Suprapubic skin (tissue), 4 donors: ENCODE measurements around the gene ZNF526. TPM values are rescaled to one million over a fixed set of nuclear protein-coding genes. Genes with fewer than 3 reads are reported as not detected.

Experiments used
- DNase-seq, 2 donors: peaks; one replicate each; pipeline ENCODE4 v3.0.0-alpha.2; 2019; ENCODE audit warnings: low spot score in 2 of 2
- H3K27ac ChIP-seq: fragments of 200-600 bp; sonication (generic); one replicate; pipeline ENCODE4 v1.5.1; 2019
- H3K27me3 ChIP-seq: fragments of 200-600 bp; sonication (generic); one replicate; pipeline ENCODE4 v1.5.1; 2019
- H3K36me3 ChIP-seq: fragments of 200-600 bp; sonication (generic); one replicate; pipeline ENCODE4 v1.5.1; 2019
- H3K4me1 ChIP-seq: fragments of 200-600 bp; sonication (generic); one replicate; pipeline ENCODE4 v1.5.1; 2019
- H3K4me3 ChIP-seq: fragments of 200-600 bp; sonication (generic); one replicate; pipeline ENCODE4 v1.5.1; 2019; ENCODE audit warnings: mild to moderate bottlenecking
- H3K9me3 ChIP-seq: fragments of 200-600 bp; sonication (generic); one replicate; pipeline ENCODE4 v1.5.1; 2019
- EP300 ChIP-seq: sonication (generic); formaldehyde crosslinking; IDR thresholded peaks from one replicate; pipeline ENCODE4 v1.6.1; 2017; ENCODE audit warnings: antibody characterized with exemption
- POLR2A ChIP-seq, 2 donors: fragments of 450-650 bp; IDR thresholded peaks; one replicate each; pipeline ENCODE4 v1.6.1; 2017; ENCODE audit warnings: antibody characterized with exemption in 2 of 2, mild to moderate bottlenecking in 2 of 2, moderate library complexity in 2 of 2
- POLR2AphosphoS5 ChIP-seq, 3 donors: sonication (generic); formaldehyde crosslinking; IDR thresholded peaks; one replicate each; pipeline ENCODE4 v1.6.1; 2017; ENCODE audit warnings: antibody characterized with exemption in 3 of 3
- WGBS: methylation state at CpG from one replicate; pipeline ENCODE4 v1.1.5; 2018; 5-methylcytosine and 5-hydroxymethylcytosine counted together
- total RNA-seq, 4 donors: library from RNA; depleted of rRNA; stranded (reverse); fragments of >200 nt; gene quantifications; one replicate each; pipeline ENCODE4 v1.1.0, GENCODE V29; 2016
- TF ChIP-seq, protein P1 (sequence below), 2 donors: fragments of 200-600 bp in 1 of 2; fragments of 450-650 bp in 1 of 2; sonication (generic) in 1 of 2; IDR thresholded peaks; one replicate each; pipeline ENCODE4 v1.5.1; 2016 to 2019; ENCODE audit warnings: antibody characterized with exemption in 2 of 2, mild to moderate bottlenecking in 1 of 2, moderate library complexity in 1 of 2

Gene ZNF526
- total RNA-seq, 4 donors from 2014 or later: 4.2 to 12.9 (median 8.9) TPM

DNA sequence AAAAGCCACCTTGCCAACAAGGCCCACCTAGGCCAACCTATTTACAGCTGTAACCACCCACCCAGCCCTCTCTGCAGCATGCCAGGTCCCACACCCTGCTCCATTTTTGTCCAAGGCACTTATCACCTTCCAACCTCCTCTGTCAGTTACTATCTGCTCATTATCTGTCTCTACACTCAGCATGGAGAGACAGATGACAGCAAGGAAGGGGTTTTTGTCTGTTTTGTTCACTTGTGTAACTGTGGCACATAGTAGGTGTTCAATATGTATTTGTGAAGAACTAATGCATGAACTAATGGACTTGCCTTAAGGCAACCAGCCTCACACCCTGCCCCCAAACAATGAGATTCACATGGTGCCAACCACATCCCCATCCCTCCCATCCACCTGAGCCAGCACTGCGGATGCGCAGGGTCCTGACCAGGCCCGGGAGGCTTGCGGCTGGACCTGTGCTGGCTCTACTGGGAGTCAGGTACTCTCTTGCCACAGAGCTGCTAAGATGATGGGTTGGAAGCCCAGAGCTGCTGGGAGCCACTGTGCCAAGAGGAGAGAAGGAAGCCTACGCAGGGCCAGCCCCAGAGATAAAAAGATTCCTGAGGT lies 19.9 kb upstream of the ZNF526 start:
- 80% methylated on average over 4 of the region's 5 CpGs for WGBS
- Histone ChIP-seq H3K27ac (peak overlapping the region; percentile 24), H3K27me3 (no peaks in the 10 kb centered on the region), H3K9me3 (no peaks in the 10 kb centered on the region), H3K4me3 (peak overlapping the region; percentile 9), H3K4me1 (peaks cover 57% of the 10 kb centered on the region), H3K36me3 (peaks cover 43% of the 10 kb centered on the region)
- no peak for DNase-seq
- TF ChIP-seq, protein P1, sequence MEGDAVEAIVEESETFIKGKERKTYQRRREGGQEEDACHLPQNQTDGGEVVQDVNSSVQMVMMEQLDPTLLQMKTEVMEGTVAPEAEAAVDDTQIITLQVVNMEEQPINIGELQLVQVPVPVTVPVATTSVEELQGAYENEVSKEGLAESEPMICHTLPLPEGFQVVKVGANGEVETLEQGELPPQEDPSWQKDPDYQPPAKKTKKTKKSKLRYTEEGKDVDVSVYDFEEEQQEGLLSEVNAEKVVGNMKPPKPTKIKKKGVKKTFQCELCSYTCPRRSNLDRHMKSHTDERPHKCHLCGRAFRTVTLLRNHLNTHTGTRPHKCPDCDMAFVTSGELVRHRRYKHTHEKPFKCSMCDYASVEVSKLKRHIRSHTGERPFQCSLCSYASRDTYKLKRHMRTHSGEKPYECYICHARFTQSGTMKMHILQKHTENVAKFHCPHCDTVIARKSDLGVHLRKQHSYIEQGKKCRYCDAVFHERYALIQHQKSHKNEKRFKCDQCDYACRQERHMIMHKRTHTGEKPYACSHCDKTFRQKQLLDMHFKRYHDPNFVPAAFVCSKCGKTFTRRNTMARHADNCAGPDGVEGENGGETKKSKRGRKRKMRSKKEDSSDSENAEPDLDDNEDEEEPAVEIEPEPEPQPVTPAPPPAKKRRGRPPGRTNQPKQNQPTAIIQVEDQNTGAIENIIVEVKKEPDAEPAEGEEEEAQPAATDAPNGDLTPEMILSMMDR (IDR thresholded peaks at IDR 0.05): no peak
- TF ChIP-seq POLR2AphosphoS5 (IDR thresholded peaks at IDR 0.05) (no peak), EP300 (no peak), POLR2A (IDR thresholded peaks at IDR 0.05) (no peak)

DNA sequence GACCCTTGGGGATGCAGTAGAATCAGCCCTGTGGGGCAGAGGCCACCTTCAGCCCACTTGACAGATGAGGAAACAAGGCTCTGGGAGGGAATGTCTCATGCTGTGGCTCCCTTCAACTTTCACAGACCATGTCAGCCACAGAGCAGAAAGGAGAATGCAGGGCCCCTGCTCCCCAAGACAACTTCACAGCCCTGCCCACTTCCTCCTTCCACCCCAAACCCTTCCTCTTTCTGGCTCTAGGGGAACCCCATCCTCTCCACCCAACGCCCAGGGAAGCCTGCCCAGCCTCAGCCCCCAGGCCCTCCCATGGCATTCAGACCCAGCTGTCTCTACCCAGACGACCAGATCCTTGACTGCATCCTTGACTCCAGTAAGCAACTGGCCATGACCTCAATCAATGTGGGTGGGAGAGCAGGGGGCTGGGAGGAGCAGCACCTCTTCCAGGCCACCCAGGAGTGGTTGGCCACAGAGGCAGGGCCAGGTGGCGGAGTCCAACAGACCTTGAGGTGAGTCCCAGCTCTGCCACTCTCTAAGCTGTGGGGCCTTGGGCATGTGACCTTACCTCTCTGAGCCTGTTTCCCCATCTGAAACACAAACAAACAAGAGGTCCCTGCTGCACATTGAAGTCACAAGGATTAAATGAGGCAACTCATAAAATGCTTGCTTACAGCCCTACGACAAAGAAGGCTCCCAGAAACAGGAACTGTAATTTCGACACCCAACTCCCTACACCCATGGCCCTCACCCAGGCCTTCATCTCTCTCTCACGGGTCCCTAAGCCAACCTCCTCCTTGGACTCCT lies 18.4 kb upstream of the ZNF526 start:
- WGBS: 61% methylated on average over 5 of the region's 6 CpGs
- H3K4me1 ChIP-seq: peaks cover 69% of the 10 kb centered on the region
- peaks cover 54% of the 10 kb centered on the region for H3K36me3 ChIP-seq
- DNase-seq: no peak
- H3K27me3 ChIP-seq: no peaks in the 10 kb centered on the region
- no peaks in the 10 kb centered on the region for H3K9me3 ChIP-seq
- peak overlapping the region; percentile 40 for H3K27ac ChIP-seq
- TF ChIP-seq EP300: no peak
- TF ChIP-seq POLR2A (IDR thresholded peaks at IDR 0.05): no peak
- TF ChIP-seq, protein P1 (IDR thresholded peaks at IDR 0.05): no peak
- TF ChIP-seq POLR2AphosphoS5 (IDR thresholded peaks at IDR 0.05): no peak
- no peak overlapping the region for H3K4me3 ChIP-seq

DNA sequence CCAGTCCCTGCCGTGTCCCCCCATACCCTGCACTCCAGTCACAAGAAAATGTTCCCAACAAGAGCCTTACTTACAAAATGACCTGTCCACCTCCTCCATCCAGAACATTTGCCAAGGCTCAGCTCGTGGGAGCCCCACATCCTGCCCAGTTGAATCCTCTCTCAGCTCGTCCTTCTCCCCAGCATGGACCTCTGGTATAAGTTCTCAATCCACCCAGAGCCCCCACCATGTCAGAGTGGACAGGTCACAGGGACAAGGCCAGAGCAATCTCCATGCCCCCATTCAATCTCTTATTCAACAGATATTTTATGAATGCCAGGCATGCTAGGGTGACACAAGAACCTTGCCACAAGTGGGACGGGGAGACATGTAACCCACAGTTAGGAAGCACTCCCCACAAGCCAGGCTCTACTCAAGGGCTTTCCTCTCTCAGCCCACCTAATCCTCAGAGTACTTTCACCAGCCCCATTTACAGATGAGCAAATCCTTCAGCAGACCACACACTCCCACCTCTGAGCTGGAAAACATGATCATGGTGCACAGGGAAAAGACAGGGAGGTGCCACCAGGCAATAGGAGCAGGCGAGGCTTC lies 17.7 kb upstream of the ZNF526 start:
- WGBS: 80% methylated on average over 4 of the region's 5 CpGs
- peak overlapping the region; percentile 40 for H3K27ac ChIP-seq
- H3K27me3 ChIP-seq: no peaks in the 10 kb centered on the region
- TF ChIP-seq EP300 (no peak), POLR2A (IDR thresholded peaks at IDR 0.05) (no peak), POLR2AphosphoS5 (IDR thresholded peaks at IDR 0.05) (no peak)
- TF ChIP-seq, protein P1 (IDR thresholded peaks at IDR 0.05): no peak
- H3K4me1 ChIP-seq: peaks cover 70% of the 10 kb centered on the region
- no peaks in the 10 kb centered on the region for H3K9me3 ChIP-seq
- no peak overlapping the region for H3K4me3 ChIP-seq
- no peak for DNase-seq
- H3K36me3 ChIP-seq: peaks cover 61% of the 10 kb centered on the region

DNA sequence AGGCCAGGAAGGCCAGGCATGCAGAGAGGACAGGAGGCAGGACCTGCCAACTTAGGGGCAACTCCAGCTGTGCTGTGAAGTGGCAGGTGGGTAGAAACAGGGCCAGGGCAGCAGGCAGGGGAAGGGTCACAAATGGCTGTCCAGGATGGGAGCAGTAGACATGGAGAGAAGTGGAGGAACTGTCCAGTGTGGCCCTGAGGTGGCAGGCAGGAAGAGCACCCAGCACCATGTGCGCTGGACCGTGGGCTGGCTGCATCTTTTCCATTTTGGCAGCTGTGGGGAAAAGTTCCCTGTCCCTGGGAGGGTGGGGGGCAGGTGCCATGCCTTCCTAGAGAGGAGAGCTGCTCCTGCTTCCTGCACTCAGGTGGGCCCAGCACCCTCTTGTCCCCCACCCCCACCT lies 16.4 kb upstream of the ZNF526 start:
- 90% methylated on average over 2 of the region's 2 CpGs for WGBS
- Histone ChIP-seq H3K27me3 (no peaks in the 10 kb centered on the region), H3K4me1 (peaks cover 73% of the 10 kb centered on the region), H3K4me3 (no peak overlapping the region), H3K9me3 (no peaks in the 10 kb centered on the region), H3K36me3 (peaks cover 63% of the 10 kb centered on the region), H3K27ac (no peak overlapping the region)
- TF ChIP-seq EP300 (no peak), POLR2A (IDR thresholded peaks at IDR 0.05) (no peak), POLR2AphosphoS5 (IDR thresholded peaks at IDR 0.05) (no peak)
- TF ChIP-seq, protein P1 (IDR thresholded peaks at IDR 0.05): no peak
- DNase-seq: no peak

DNA sequence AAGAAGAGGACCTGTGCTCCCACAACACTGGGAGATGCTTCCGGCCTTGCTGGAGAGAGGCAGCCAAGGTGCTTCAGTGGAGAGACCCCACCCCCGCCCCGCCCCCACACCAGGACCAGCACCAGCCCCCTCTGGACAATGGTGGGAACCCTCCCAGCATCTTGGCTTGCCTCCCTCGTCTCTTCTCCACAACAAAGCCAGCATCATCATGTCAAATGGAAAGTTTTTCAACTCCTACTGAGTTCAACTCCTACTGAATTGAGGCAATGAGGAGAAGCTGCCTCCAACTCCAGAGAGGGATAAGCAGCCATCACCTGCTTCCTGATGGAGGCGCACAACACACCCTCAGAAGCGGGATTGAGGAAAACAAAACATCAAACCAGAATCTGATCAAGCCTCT lies 15.4 kb upstream of the ZNF526 start:
- Histone ChIP-seq H3K9me3 (no peaks in the 10 kb centered on the region), H3K4me1 (peaks cover 63% of the 10 kb centered on the region), H3K27me3 (no peaks in the 10 kb centered on the region), H3K4me3 (no peak overlapping the region), H3K36me3 (peaks cover 63% of the 10 kb centered on the region), H3K27ac (no peak overlapping the region)
- DNase-seq: no peak
- TF ChIP-seq POLR2AphosphoS5 (IDR thresholded peaks at IDR 0.05): no peak
- TF ChIP-seq EP300: no peak
- TF ChIP-seq, protein P1 (IDR thresholded peaks at IDR 0.05): no peak
- TF ChIP-seq POLR2A (IDR thresholded peaks at IDR 0.05): no peak
- 91% methylated on average over 6 of the region's 6 CpGs for WGBS
